Suppressor macrophage treated with lipopolysaccharide for 4 hours (primary cell): ENCODE data around the gene PLA2G4B.
A peak's percentile ranks its signal among the peaks of the same experiment; 100 is the strongest.

Experiments
- DNase-seq: peaks from one replicate; pipeline ENCODE4 v3.0.0-alpha.2; 2020

PLA2G4B gene

GRCh38 chr15:41891226-41891625 is 52.6 kb downstream of the PLA2G4B start:
- no peak for DNase-seq

GRCh38 chr15:41891946-41892345 is 53.3 kb downstream of the PLA2G4B start:
- no peak for DNase-seq

GRCh38 chr15:41892621-41893421 is 54.2 kb downstream of the PLA2G4B start:
- DNase-seq, result no peak

GRCh38 chr15:41893422-41894250 is 55.0 kb downstream of the PLA2G4B start, which contains the start of gene SPTBN5:
SPTBN5 (minus strand) TSS chr15:41894053; CDS start chr15:41893497, 556 bp downstream.
- DNase-seq, result no peak

GRCh38 chr15:41894251-41894790 is 55.7 kb downstream of the PLA2G4B start:
- no peak for DNase-seq

- peak; percentile 78 for DNase-seq
Measured at GRCh38 chr15:41894791-41895463, 56.3 kb downstream of the PLA2G4B start.

GRCh38 chr15:41895491-41895890 is 56.8 kb downstream of the PLA2G4B start:
- no peak for DNase-seq

GRCh38 chr15:41895957-41896356 is 57.3 kb downstream of the PLA2G4B start:
- DNase-seq, result no peak

GRCh38 chr15:41896566-41896965 is 57.9 kb downstream of the PLA2G4B start:
- no peak for DNase-seq

GRCh38 chr15:41897363-41897799 is 58.7 kb downstream of the PLA2G4B start:
- no peak for DNase-seq
